Breast epithelium (tissue), 4 donors: ENCODE results near the gene MFRP. TPM values are rescaled to one million over a fixed set of nuclear protein-coding genes. Genes with fewer than 3 reads are reported as not detected.

Experiments
- DNase-seq, 2 donors: peaks; one replicate each; pipeline ENCODE4 v3.0.0-alpha.2; 2019; ENCODE audit warnings: low spot score in 2 of 2
- H3K27ac ChIP-seq, 2 donors: fragments of 200-600 bp; sonication (generic) in 1 of 2; one replicate each; pipeline ENCODE4 v1.5.1; 2016 to 2019; ENCODE audit warnings: mild to moderate bottlenecking in 1 of 2
- H3K27me3 ChIP-seq, 2 donors: fragments of 200-600 bp; sonication (generic) in 1 of 2; one replicate each; pipeline versions ENCODE4 v1.5.1 to v1.6.0; 2017 to 2019; ENCODE audit warnings: control low read depth in 1 of 2, mild to moderate bottlenecking in 1 of 2
- H3K36me3 ChIP-seq: fragments of 200-600 bp; one replicate; pipeline ENCODE4 v1.5.1; 2019
- H3K4me1 ChIP-seq, 2 donors: fragments of 200-600 bp; sonication (generic); one replicate each; pipeline ENCODE4 v1.5.1; 2016 to 2019; ENCODE audit warnings: control low read depth in 1 of 2
- H3K4me3 ChIP-seq, 3 donors: fragments of 200-600 bp; sonication (generic); 1 replicate in 2 of 3; 2 replicates in 1 of 3; pipeline ENCODE4 v1.5.1; 2016 to 2019; ENCODE audit warnings: mild to moderate bottlenecking in 3 of 3, moderate library complexity in 2 of 3
- H3K9me3 ChIP-seq, 2 donors: fragments of 200-600 bp; sonication (generic) in 1 of 2; one replicate each; pipeline ENCODE4 v1.5.1; 2016 to 2019; ENCODE audit warnings: control low read depth in 1 of 2
- POLR2A ChIP-seq: fragments of 450-650 bp; IDR thresholded peaks from one replicate; pipeline ENCODE4 v1.6.1; 2016; ENCODE audit warnings: antibody characterized with exemption, mild to moderate bottlenecking, moderate library complexity
- POLR2AphosphoS5 ChIP-seq, 3 donors: sonication (generic); formaldehyde crosslinking; IDR thresholded peaks; one replicate each; pipeline ENCODE4 v1.6.1; 2017; ENCODE audit warnings: antibody characterized with exemption in 3 of 3
- intact Hi-C: fragments of 100-400 bp; cut with DNase I; formaldehyde crosslinking; loops from one replicate; pipeline ENCODE4 v1.15.1; 2023; ENCODE audit warnings: low total_unique reads
- total RNA-seq, 3 donors: library from RNA; depleted of rRNA; stranded (reverse); fragments of >200 nt; gene quantifications; one replicate each; pipeline ENCODE4 v1.1.0, GENCODE V29; 2016
- TF ChIP-seq, protein P1 (sequence below), 3 donors: fragments of 450-650 bp; IDR thresholded peaks; one replicate each; pipeline ENCODE4 v1.5.1; 2016 to 2017; ENCODE audit warnings: antibody characterized with exemption in 3 of 3, mild to moderate bottlenecking in 3 of 3, moderate library complexity in 3 of 3

MFRP gene
- total RNA-seq, 3 donors from 2014 or later, result 0.16 TPM; not detected in 2

GRCh38 chr11:119293461-119293860, 53.0 kb downstream of the MFRP start:
- H3K27me3 ChIP-seq, result no peaks in the 10 kb centered on the region
- intact Hi-C loops, result no loop called here
- no peak overlapping the region for H3K27ac ChIP-seq
- H3K4me1 ChIP-seq, result peaks cover 0 to 3% of the 10 kb centered on the region in 2 donors
- no peak for TF ChIP-seq POLR2AphosphoS5 (IDR thresholded peaks at IDR 0.05)
- TF ChIP-seq, protein P1, sequence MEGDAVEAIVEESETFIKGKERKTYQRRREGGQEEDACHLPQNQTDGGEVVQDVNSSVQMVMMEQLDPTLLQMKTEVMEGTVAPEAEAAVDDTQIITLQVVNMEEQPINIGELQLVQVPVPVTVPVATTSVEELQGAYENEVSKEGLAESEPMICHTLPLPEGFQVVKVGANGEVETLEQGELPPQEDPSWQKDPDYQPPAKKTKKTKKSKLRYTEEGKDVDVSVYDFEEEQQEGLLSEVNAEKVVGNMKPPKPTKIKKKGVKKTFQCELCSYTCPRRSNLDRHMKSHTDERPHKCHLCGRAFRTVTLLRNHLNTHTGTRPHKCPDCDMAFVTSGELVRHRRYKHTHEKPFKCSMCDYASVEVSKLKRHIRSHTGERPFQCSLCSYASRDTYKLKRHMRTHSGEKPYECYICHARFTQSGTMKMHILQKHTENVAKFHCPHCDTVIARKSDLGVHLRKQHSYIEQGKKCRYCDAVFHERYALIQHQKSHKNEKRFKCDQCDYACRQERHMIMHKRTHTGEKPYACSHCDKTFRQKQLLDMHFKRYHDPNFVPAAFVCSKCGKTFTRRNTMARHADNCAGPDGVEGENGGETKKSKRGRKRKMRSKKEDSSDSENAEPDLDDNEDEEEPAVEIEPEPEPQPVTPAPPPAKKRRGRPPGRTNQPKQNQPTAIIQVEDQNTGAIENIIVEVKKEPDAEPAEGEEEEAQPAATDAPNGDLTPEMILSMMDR (IDR thresholded peaks at IDR 0.05), result no peak
- TF ChIP-seq POLR2A, result no peak
- no peaks in the 10 kb centered on the region for H3K9me3 ChIP-seq
- no peaks in the 10 kb centered on the region for H3K36me3 ChIP-seq
- no peak overlapping the region for H3K4me3 ChIP-seq
- DNase-seq, result no peak

- TF ChIP-seq POLR2AphosphoS5 (IDR thresholded peaks at IDR 0.05), result no peak
- TF ChIP-seq POLR2A, result no peak
- TF ChIP-seq, protein P1 (IDR thresholded peaks at IDR 0.05), result no peak
- Histone ChIP-seq H3K4me1 (no peaks in the 10 kb centered on the region), H3K9me3 (no peaks in the 10 kb centered on the region), H3K27ac (no peak overlapping the region), H3K27me3 (no peaks in the 10 kb centered on the region), H3K36me3 (no peaks in the 10 kb centered on the region), H3K4me3 (no peak overlapping the region)
- intact Hi-C loops, result no loop called here
- no peak for DNase-seq
These were observed 55.5 kb downstream of the MFRP start for GRCh38 chr11:119290894-119291497.

Other genes with a start within 250 kb of the MFRP start
- gene DPAGT1, start 244.9 kb downstream of the MFRP start, total RNA-seq, result 10 to 100 TPM; 18.4 to 32.5 (median 27.2) TPM
- gene C2CD2L, start 239.4 kb downstream of the MFRP start, total RNA-seq, result 1 to 10 TPM; 5.1 to 6.9 (median 6.3) TPM
- 10 to 100 TPM; 17.9 to 29.6 (median 29.2) TPM for gene HINFP, start 225.1 kb downstream of the MFRP start, total RNA-seq
- gene ABCG4, start 197.7 kb downstream of the MFRP start, total RNA-seq, result under 1 TPM in 1 of 3 donors, not detected in 2; 0.16 TPM
- 10 to 100 TPM; 11.5 to 16.1 (median 13.3) TPM for gene NLRX1, start 178.0 kb downstream of the MFRP start, total RNA-seq
- gene NHERF4, start 161.2 kb downstream of the MFRP start, total RNA-seq, result 1 to 10 TPM in 2 of 3 donors, under 1 TPM in 1; 0.32 to 2.6 (median 1.2) TPM
- gene CBL, start 140.4 kb downstream of the MFRP start, total RNA-seq, result 10 to 100 TPM; 13.1 to 17.0 (median 14.3) TPM
- 1,000 to 10,000 TPM in 1 of 3 donors, 100 to 1,000 TPM in 2; 170 to 1,725 (median 408) TPM for gene MCAM, start 29.6 kb downstream of the MFRP start, total RNA-seq
- gene RNF26, start 12.2 kb downstream of the MFRP start, total RNA-seq, result 10 to 100 TPM in 1 of 3 donors, 1 to 10 TPM in 2; 8.8 to 11.2 (median 9.7) TPM
- gene C1QTNF5, start 5.8 kb downstream of the MFRP start, total RNA-seq, result 10 to 100 TPM; 14.3 to 55.0 (median 38.0) TPM
- gene USP2, start 35.0 kb upstream of the MFRP start, total RNA-seq, result 1 to 10 TPM in 2 of 3 donors, under 1 TPM in 1; 0.48 to 3.8 (median 2.0) TPM
- 10 to 100 TPM in 2 of 3 donors, 1 to 10 TPM in 1; 8.5 to 26.3 (median 23.8) TPM for gene THY1, start 76.5 kb upstream of the MFRP start, total RNA-seq